Urothelium cell line (cell line): ENCODE measurements around the gene PRKAR1B.
"Not testable (repeated sequence)": the region's sequence is repeated elsewhere in the genome, so short reads cannot be mapped to it uniquely, and the experiment has no call there.

ENCODE experiments used
- DNase-seq: peaks from one replicate; pipeline ENCODE4 v3.0.0; 2011; ENCODE audit warnings: low spot score, mixed read lengths
- FAIRE-seq: peaks from 2 replicates; lab custom pipeline; 2011; peaks lifted over from hg19 to GRCh38; lab: Jason Lieb, UNC

PRKAR1B gene

DNA sequence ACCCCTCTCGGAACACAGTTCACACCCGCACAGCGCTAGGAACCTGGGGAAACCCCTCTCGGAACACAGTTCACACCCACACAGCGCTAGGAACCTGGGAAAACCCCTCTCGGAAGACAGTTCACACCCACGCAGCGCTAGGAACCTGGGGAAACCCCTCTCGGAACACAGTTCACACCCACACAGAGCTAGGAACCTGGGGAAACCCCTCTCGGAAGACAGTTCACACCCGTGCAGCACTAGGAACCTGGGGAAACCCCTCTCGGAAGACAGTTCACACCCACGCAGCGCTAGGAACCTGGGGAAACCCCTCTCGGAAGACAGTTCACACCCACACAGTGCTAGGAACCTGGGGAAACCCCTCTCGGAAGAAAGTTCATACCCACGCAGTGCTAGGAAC is 74.9 kb downstream of the PRKAR1B start:
- not testable (repeated sequence) for FAIRE-seq, DNase-seq

DNA sequence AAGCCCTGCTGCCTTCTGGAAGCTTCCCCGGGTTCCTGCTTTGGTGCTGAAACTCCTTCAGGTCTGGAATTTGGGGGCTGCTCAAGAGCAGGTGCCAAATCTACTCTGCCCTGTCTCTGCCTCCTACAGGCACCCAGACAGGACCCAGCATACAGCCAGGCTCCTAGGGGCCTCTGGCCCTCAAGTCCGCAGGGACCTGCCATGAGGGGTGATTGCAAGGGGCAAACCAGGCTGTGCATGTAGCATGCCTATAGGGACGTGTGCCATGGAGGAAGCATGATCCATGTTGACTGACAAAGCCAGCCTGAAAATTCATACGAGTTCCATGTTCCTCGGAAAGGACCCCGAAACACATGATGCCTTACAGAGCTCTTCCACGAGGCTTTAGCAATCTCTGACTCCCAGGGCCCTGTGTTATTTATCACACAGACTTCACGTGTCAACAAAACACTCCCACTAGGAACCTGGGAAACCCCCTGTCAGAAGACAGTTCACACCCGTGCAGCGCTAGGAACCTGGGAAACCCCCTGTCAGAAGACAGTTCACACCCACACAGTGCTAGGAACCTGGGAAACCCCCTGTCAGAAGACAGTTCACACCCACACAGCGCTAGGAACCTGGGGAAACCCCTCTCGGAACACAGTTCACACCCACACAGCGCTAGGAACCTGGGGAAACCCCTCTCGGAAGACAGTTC is 75.9 kb downstream of the PRKAR1B start:
- DNase-seq (no peak), FAIRE-seq (no peak)

DNA sequence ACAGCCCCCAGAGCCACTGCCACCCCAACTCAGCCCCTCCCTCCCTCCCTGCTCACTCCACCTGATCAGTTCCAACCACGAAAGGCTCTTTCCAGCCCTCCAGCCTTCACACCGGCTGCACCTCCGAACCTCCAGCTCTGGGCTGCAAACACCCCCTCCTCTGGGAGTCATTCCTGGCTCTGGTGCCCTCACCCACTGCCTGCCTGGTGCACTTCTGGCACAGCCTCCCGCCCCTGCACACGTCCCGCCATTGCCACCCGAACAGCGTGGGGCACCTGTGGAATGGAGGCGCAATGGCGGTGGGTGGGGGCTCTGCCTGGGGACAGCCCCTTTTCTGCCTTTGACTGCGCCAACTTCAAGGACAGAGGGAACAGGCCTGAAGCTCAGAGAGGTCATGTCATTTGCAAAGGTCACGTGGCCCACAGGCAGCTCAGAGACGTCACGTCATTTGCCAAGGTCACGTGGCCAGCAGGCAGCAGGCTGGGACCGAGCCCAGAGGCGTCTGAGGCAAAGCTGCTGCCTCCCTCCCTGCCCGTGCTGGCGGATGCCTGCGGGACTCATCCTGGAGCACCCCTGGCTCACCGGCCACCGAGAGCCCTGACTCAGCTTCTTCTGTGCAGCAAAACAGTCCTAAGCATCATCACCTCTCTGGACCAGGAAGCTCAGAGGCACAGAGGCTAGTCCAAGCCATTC is 76.6 kb downstream of the PRKAR1B start:
- peak; percentile 48 for FAIRE-seq
- DNase-seq = no peak

GRCh38 chr7:646951-647350 is 80.1 kb downstream of the PRKAR1B start:
- FAIRE-seq (no peak), DNase-seq (no peak)

GRCh38 chr7:646487-646886 is 80.6 kb downstream of the PRKAR1B start:
- DNase-seq (no peak), FAIRE-seq (no peak)

DNA sequence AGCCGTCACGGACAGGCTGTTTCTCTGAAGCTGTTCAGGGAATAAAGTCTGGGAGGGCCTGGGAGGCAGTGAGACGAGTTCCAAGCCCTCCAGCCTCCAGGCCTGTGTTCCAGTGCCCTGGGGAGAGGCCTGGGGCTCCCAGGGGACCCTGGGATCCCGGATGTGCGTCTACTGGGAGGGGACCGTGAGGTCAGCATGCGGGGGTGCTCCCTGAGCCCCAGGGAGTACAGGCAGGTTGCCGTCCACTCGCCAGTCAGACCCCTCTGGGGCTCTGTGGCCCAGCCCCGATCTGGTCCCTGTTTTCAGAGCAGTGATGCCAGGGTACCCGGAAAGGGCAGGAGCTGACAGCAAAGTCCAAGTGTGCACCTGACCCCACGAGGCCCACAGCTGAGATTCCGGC is 81.5 kb downstream of the PRKAR1B start:
- DNase-seq (no peak), FAIRE-seq (no peak)

DNA sequence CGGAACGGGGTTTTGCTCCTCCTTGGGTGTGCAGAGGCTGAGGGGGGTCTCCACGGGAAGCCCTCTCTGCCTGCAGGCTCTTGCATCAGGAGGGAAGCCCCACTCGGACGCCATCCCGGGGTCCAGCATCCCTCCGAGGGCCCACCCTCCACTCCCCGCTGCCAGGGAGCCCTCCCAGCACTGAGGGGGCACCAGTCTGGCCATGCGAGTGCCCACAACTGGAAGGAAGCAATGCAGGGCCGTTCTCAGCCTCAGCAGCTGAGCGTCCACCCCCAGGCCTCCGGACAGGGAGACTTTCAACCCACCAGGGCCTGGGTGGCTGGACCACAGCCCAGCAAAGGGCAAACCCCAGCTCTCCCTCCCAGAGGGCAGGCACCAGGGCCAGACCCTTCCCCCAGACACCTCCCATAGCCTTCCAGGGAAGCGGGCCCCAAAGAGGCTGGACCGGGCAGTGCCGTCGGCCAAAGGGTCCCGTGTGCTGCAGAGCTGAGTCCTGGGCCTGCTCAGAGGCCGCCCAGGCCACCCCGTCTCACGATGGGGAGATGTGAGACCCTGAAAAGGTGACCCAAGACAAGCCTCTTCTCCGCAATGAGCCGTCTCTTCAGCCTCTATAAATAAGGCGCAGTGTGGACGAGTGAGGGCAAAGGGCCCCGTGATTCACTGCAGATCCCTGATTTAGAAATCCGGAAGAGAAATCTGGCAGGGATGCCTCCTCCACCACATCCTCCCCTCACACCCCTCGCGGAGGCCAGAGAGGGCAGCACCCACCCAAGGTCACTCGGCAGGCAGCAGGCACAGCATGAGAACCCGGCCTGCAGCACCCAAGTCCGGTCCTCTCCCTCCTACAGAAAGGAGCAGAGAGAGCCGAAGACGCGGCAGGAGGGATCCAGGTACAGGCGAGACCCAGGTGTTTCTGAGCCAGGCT is 82.4 kb downstream of the PRKAR1B start:
- FAIRE-seq (no peak), DNase-seq (no peak)

- FAIRE-seq (no peak), DNase-seq (no peak)
Measured at GRCh38 chr7:641966-642365, 85.1 kb downstream of the PRKAR1B start.

GRCh38 chr7:641269-641671 is 85.8 kb downstream of the PRKAR1B start:
- DNase-seq (peak; percentile 73), FAIRE-seq (peak; percentile 98)

GRCh38 chr7:638256-639011 is 88.6 kb downstream of the PRKAR1B start:
- FAIRE-seq = no peak
- DNase-seq = no peak

GRCh38 chr7:637826-638225 is 89.3 kb downstream of the PRKAR1B start:
- DNase-seq (no peak), FAIRE-seq (no peak)

DNA sequence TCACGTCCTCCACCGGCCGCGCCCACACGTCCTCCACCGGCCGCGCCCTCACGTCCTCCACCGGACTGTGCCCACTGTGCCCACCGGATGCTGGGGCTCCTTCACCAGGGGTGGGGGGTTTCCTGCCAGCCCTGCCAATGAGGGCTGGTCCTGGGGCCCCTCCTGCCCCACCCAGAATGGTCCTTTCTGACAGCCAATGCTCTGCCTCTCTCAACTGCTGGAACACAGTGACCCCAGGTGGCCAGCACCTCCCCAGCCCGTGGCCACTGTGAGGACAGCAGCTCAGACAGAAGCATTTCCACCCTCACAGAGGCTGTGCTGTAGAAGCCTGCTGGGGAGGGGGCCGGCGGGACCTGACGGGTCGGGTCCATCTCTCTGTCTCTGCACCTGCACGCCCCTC is 90.7 kb downstream of the PRKAR1B start:
- FAIRE-seq (peak; percentile 97), DNase-seq (peak; percentile 86)

DNA sequence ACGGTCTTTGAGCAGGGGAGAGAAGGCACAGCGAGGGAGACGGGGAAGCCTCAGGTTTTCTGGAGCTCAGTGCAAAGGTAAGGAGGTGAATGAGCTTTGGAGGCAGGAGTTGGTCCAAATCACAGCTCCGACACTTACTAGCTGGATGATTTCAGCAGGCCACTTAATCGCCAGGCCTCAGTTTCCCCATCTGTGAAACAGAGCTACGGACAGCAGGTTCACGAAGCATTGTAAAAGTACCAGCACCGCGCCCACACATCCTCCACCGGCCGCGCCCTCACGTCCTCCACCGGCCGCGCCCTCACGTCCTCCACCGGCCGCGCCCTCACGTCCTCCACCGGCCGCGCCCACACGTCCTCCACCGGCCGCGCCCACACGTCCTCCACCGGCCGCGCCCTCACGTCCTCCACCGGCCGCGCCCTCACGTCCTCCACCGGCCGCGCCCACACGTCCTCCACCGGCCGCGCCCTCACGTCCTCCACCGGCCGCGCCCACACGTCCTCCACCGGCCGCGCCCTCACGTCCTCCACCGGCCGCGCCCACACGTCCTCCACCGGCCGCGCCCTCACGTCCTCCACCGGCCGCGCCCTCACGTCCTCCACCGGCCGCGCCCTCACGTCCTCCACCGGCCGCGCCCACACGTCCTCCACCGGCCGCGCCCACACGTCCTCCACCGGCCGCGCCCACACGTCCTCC is 91.2 kb downstream of the PRKAR1B start:
- not testable (repeated sequence) for DNase-seq, FAIRE-seq

- DNase-seq (no peak), FAIRE-seq (no peak)
Measured at GRCh38 chr7:635227-635626, 91.9 kb downstream of the PRKAR1B start.

- no peak for FAIRE-seq
- no peak for DNase-seq
Measured at GRCh38 chr7:633381-634018, 93.6 kb downstream of the PRKAR1B start.

- DNase-seq (no peak), FAIRE-seq (no peak)
Measured at GRCh38 chr7:632831-633210, 94.3 kb downstream of the PRKAR1B start.

DNA sequence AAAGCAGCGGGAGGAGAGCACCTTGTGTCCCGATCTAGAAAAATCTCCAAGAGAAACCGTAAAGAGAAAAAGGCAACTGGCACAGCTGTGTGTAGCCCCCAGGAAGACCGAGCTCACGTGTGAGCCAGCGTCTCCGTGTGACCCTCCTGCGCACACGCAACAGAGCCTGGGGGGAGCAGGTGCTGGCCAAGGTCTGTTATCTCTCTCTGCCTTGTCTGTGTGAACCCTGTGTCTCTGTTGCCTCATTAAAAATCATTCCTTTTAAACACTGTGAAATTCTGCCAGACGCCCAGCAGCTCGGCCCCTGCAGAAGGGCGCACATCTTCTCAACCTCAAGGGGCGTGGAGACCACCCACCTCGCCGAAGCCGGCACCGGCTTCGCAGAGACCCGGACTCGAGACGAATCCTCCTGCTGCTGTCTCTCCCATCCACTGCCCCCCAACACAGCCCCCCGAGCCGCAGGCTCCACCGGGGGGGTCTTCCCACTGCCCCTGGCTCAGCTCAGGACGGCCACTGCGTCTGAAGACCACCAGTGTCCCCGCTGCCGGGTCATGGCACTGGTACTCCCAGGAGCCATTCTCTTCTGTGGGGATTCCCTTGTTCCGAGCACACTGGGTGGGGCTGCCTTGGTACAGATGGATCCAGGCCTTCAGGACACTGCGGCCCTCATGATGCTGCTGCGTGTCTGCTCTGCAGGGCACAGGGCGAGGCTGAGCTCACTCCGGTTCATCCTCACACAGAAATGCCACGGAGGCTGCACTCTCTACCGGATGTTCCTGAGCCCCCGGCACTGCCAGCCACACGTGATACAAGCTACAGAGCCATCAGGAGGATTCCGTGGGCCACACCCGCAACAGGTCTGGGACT is 94.9 kb downstream of the PRKAR1B start:
- FAIRE-seq (no peak), DNase-seq (no peak)

DNA sequence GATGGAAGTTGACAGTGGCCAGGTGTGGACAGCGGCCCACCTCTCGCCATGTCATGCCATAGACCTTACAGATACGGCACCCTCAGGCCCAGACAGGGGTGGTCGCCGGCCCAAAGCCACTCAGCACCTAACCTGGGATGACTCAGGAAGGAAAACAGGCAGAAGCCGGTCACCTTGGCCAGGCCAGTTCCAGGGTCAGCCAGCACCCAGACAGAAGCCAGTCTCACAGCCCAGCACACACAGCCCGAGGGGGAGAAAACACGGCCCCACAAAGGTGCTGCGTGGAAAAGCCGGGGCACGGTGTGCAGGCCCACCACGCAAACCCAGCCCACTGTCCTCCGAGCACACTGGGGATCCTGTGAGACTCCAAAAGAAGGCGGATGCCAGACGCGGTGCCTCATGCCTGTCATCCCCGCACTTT is 95.8 kb downstream of the PRKAR1B start:
- no peak for FAIRE-seq
- no peak for DNase-seq

- FAIRE-seq (no peak), DNase-seq (no peak)
Measured at GRCh38 chr7:630539-630938, 96.5 kb downstream of the PRKAR1B start.
